OCI-LY7 (cell line): Measurements from ENCODE around the gene RLN3.

Experiments
- EZH2phosphoT487 ChIP-seq: fragments of 200-600 bp; sonication (generic); IDR thresholded peaks from 2 replicates; pipeline ENCODE4 v1.6.1; 2018; ENCODE audit warnings: low read depth, borderline replicate concordance, mild to moderate bottlenecking, mixed run types, antibody characterized with exemption, low read length, moderate library complexity, mixed read lengths
- TF ChIP-seq, protein P1 (sequence below): fragments of 200-600 bp; sonication (generic); conservative IDR thresholded peaks from 2 replicates; pipeline ENCODE4 v1.5.1; 2014; ENCODE audit warnings: mild to moderate bottlenecking, antibody characterized with exemption, low read length, moderate library complexity, mixed read lengths

DNA sequence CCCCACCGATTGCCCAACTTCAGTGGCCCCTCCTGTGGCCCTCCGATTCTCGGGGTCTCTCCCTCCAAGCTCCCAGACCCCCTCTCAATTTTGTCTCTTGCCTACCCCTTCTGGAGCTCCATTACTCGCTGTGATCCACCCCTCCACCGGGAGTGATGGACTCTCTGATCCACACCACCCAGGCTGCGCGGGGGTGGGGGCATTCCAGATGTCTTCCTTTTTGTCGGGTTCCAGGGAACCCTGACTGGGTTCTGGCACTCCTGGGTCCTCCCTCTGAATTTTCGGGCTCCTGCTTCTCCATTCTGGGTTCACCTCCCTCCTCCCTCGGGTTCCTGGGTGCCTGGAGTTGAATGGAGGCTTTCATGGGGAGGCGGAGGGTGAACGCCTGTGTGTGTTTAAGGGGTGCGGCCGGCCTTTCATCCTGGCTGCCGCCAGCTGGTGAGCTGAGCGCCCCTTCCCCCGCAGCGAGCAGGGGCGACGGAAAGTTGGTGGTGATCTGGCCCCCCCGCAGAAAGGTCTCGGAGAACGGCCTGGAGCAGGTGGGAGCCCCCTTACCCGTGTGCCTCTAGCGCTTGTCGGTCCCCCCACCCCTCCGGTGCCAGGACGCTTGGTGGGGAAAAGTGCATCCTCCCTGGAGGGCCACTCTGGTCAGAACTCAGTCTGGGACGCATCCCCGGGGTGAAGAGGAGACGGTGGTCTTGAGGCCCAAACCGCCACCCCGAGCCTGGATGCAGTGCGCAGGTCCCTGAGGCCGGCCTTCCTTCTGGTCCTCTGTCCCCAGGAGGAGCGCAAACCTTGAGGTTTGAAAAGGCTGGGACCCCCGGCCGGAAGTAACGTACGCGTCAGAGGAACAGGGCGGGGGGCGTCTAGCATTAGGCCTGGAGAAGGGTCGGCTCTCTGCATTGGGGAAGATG is 46.2 kb downstream of the RLN3 start:
- TF ChIP-seq, protein P1, sequence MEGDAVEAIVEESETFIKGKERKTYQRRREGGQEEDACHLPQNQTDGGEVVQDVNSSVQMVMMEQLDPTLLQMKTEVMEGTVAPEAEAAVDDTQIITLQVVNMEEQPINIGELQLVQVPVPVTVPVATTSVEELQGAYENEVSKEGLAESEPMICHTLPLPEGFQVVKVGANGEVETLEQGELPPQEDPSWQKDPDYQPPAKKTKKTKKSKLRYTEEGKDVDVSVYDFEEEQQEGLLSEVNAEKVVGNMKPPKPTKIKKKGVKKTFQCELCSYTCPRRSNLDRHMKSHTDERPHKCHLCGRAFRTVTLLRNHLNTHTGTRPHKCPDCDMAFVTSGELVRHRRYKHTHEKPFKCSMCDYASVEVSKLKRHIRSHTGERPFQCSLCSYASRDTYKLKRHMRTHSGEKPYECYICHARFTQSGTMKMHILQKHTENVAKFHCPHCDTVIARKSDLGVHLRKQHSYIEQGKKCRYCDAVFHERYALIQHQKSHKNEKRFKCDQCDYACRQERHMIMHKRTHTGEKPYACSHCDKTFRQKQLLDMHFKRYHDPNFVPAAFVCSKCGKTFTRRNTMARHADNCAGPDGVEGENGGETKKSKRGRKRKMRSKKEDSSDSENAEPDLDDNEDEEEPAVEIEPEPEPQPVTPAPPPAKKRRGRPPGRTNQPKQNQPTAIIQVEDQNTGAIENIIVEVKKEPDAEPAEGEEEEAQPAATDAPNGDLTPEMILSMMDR: no peak
- TF ChIP-seq EZH2phosphoT487: no peak
